ENCODE measurements around the gene ARHGAP6. TPM values are rescaled to one million over a fixed set of nuclear protein-coding genes. Genes with fewer than 3 reads are reported as not detected.

The ARHGAP6 gene
- total and polyA plus RNA-seq, 9 of the 15 experiments (the other 6 are each of a cell fraction or from before 2014, with no cell fraction given) = 12.5 to 63.6 (median 41.8) TPM

GRCh38 chrX:11580789-11581188, 84.9 kb downstream of the ARHGAP6 start:
- DNase-seq (ENCODE audit: extremely low read depth in 1 of 4, low spot score in 3 of 4) (no peak), ATAC-seq (no peak), FAIRE-seq (no peak)
- Histone ChIP-seq H3K79me2 (ENCODE audit: control insufficient read depth, insufficient read depth, low read length) (no peaks in the 10 kb centered on the region), H3K27me3 (ENCODE audit: control insufficient read depth in 2 of 2, insufficient read depth in 2 of 2, low read length in 2 of 2) (no peaks in the 10 kb centered on the region), H2AFZ (ENCODE audit: low read depth, low read length) (no peak overlapping the region), H3K36me3 (ENCODE audit: control insufficient read depth, insufficient read depth, low read length) (no peaks in the 10 kb centered on the region), H3K9me1 (ENCODE audit: control insufficient read depth, insufficient read depth, low read length) (no peaks in the 10 kb centered on the region), H3K9ac (ENCODE audit: insufficient read depth in 1 of 2, low read depth in 2 of 2, low read length in 2 of 2) (no peak overlapping the region), H3K9me3 (replicated peaks; ENCODE audit: control insufficient read depth, insufficient read depth, low read depth, low read length) (no peaks in the 10 kb centered on the region), H3K4me2 (ENCODE audit: insufficient read depth, low read length) (no peak overlapping the region), H3K27ac (ENCODE audit: extremely low read depth, low read depth, low read length) (no peak overlapping the region), H3K4me1 (replicated peaks in 1 of 2; ENCODE audit: control insufficient read depth in 2 of 2, insufficient read depth in 2 of 2, low read length in 2 of 2) (no peaks in the 10 kb centered on the region), H4K20me1 (replicated peaks; ENCODE audit: control insufficient read depth, insufficient read depth, low read length) (no peaks in the 10 kb centered on the region), H3K4me3 (no peak overlapping the region)
- TF ChIP-seq, protein P1, sequence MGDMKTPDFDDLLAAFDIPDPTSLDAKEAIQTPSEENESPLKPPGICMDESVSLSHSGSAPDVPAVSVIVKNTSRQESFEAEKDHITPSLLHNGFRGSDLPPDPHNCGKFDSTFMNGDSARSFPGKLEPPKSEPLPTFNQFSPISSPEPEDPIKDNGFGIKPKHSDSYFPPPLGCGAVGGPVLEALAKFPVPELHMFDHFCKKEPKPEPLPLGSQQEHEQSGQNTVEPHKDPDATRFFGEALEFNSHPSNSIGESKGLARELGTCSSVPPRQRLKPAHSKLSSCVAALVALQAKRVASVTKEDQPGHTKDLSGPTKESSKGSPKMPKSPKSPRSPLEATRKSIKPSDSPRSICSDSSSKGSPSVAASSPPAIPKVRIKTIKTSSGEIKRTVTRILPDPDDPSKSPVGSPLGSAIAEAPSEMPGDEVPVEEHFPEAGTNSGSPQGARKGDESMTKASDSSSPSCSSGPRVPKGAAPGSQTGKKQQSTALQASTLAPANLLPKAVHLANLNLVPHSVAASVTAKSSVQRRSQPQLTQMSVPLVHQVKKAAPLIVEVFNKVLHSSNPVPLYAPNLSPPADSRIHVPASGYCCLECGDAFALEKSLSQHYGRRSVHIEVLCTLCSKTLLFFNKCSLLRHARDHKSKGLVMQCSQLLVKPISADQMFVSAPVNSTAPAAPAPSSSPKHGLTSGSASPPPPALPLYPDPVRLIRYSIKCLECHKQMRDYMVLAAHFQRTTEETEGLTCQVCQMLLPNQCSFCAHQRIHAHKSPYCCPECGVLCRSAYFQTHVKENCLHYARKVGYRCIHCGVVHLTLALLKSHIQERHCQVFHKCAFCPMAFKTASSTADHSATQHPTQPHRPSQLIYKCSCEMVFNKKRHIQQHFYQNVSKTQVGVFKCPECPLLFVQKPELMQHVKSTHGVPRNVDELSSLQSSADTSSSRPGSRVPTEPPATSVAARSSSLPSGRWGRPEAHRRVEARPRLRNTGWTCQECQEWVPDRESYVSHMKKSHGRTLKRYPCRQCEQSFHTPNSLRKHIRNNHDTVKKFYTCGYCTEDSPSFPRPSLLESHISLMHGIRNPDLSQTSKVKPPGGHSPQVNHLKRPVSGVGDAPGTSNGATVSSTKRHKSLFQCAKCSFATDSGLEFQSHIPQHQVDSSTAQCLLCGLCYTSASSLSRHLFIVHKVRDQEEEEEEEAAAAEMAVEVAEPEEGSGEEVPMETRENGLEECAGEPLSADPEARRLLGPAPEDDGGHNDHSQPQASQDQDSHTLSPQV (IDR thresholded peaks at IDR 0.05) = no peak
- no peak for TF ChIP-seq NCOA4 (IDR thresholded peaks at IDR 0.05; ENCODE audit: partially characterized antibody)
- ChIA-PET POLR2A (no interaction called here), CTCF (ENCODE audit: low intra/inter-chr PET ratio) (no interaction called here)
- no TSS peak for BruUV-seq (replicated peaks)
- 21% methylated on average over 2 of the region's 2 CpGs for WGBS (ENCODE audit: insufficient coverage, low coverage, missing lambda C conversion rate)
- in situ Hi-C loops (cut with MboI) = no loop called here
- intact Hi-C loops (cut with micrococcal nuclease) = no loop called here
